ENCODE measurements around the gene CAMTA1.

Gene CAMTA1

GRCh38 chr1:7107109-7107830, 322.0 kb downstream of the CAMTA1 start (continued):
- TF ChIP-seq CREB5 (CRISPR knock-in tag; IDR thresholded peaks at IDR 0.05; ENCODE audit: low read depth) (no peak), CSRNP3 (CRISPR knock-in tag; IDR thresholded peaks at IDR 0.05) (no peak), ISL1 (CRISPR knock-in tag; IDR thresholded peaks at IDR 0.05) (no peak)

- no peak for ATAC-seq
- TF ChIP-seq ZNF70 (CRISPR knock-in tag; IDR thresholded peaks at IDR 0.05), result no peak
- no peak for TF ChIP-seq TSHZ2 (CRISPR knock-in tag; IDR thresholded peaks at IDR 0.05)
- TF ChIP-seq POU6F1 (CRISPR knock-in tag; IDR thresholded peaks at IDR 0.05; ENCODE audit: borderline replicate concordance, low read depth), result no peak
- TF ChIP-seq TOX (CRISPR knock-in tag; IDR thresholded peaks at IDR 0.05; ENCODE audit: borderline replicate concordance), result no peak
- TF ChIP-seq ARNTL (CRISPR knock-in tag; IDR thresholded peaks at IDR 0.05; ENCODE audit: borderline replicate concordance, low read depth), result no peak
Measured at GRCh38 chr1:7108251-7108650, 323.0 kb downstream of the CAMTA1 start.

- TF ChIP-seq ARNTL (CRISPR knock-in tag; IDR thresholded peaks at IDR 0.05; ENCODE audit: borderline replicate concordance, low read depth), result no peak
- TF ChIP-seq RARB (CRISPR knock-in tag; IDR thresholded peaks at IDR 0.05), result no peak
- TF ChIP-seq ZNF70 (CRISPR knock-in tag; IDR thresholded peaks at IDR 0.05), result no peak
- TF ChIP-seq ZNF565 (CRISPR knock-in tag; conservative IDR thresholded peaks at IDR 0.05; ENCODE audit: low read depth), result no peak
- TF ChIP-seq ISL1 (CRISPR knock-in tag; IDR thresholded peaks at IDR 0.05), result no peak
- TF ChIP-seq CSDC2 (CRISPR knock-in tag; IDR thresholded peaks at IDR 0.05), result no peak
- TF ChIP-seq OSR1 (CRISPR knock-in tag; IDR thresholded peaks at IDR 0.05), result no peak
- no peak for TF ChIP-seq ESRRG (CRISPR knock-in tag; IDR thresholded peaks at IDR 0.05)
- no peak for TF ChIP-seq TOX (CRISPR knock-in tag; IDR thresholded peaks at IDR 0.05; ENCODE audit: borderline replicate concordance)
- TF ChIP-seq ZFP3 (CRISPR knock-in tag; IDR thresholded peaks at IDR 0.05), result no peak
- no peak for TF ChIP-seq TSHZ2 (CRISPR knock-in tag; IDR thresholded peaks at IDR 0.05)
- no peak for TF ChIP-seq ZC3H10 (CRISPR knock-in tag; IDR thresholded peaks at IDR 0.05)
- no peak for TF ChIP-seq ZNF8 (CRISPR knock-in tag; IDR thresholded peaks at IDR 0.05)
- TF ChIP-seq POU6F1 (CRISPR knock-in tag; IDR thresholded peaks at IDR 0.05; ENCODE audit: borderline replicate concordance, low read depth), result no peak
- no peak for TF ChIP-seq CREB5 (CRISPR knock-in tag; IDR thresholded peaks at IDR 0.05; ENCODE audit: low read depth)
- no peak for TF ChIP-seq PPARA (CRISPR knock-in tag; IDR thresholded peaks at IDR 0.05; ENCODE audit: borderline replicate concordance)
- no peak for TF ChIP-seq SNAI2 (CRISPR knock-in tag; IDR thresholded peaks at IDR 0.05)
- no peak for TF ChIP-seq ZFP30 (CRISPR knock-in tag; IDR thresholded peaks at IDR 0.05)
- no peak for ATAC-seq
Measured at GRCh38 chr1:7109901-7110300, 324.6 kb downstream of the CAMTA1 start.
